HuH-7 (cell line): ENCODE data around the gene BMAL1.
A peak's percentile ranks its signal among the peaks of the same experiment; 100 is the strongest.
"Not testable (repeated sequence)": the region's sequence is repeated elsewhere in the genome, so short reads cannot be mapped to it uniquely, and the experiment has no call there.

Experiments
- DNase-seq: peaks from one replicate; pipeline ENCODE4 v3.0.0; 2011; ENCODE audit warnings: low spot score

The BMAL1 gene

DNA sequence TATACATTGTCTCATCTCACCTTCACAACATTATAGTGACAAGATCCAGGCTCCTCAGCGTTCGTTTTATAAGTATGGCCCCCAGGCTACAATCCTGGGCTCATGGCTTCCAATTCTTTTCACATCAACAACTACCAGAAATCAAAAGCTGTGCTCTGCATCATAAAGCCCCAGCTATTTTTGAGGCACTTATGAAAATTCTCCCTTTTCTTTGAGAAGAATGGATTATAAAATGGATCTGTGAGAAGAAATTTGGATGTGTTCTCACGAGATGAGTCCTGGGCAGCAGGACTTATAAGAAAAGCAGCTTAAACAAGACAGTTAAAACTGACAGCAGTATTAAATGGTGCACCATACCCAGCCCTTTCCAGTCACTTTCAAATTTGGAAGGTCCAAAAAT, 105.2 kb downstream of the BMAL1 start:
- no peak for DNase-seq

DNA sequence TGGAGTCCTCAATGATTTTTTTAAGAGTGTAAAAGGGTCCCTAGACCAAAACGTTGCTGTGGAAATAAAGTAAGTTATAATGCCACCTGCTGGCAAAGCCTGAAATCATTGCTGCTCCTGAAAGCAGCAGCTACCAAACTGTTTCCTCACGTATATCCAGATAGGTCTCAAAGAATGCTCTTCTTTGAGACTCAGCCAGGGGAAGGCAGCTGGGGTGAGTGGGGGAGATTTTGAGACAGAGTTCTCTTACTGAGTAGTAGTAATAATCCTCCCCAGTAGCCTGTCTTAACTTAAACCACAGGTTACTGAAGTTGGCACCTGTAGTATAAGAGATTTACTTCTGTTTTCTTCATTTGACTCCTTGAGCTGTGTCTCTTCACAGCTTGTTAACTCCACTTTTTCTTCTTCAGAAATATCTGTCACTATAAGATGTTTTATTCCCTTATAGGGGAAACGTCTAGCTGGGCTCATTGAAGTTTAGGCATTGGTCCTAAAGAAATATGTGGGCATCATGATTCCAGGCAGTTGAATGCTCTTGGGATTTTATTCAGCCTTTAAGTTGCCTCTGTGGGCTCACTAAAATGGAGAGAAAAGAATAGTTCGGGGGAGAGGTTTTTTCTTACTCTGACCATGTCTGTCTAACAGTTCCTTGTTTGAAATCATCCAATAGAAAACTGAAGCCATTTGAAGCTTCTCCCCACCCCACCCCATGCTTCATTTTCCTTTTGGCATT, 107.5 kb downstream of the BMAL1 start:
- peak; percentile 31 for DNase-seq

DNA sequence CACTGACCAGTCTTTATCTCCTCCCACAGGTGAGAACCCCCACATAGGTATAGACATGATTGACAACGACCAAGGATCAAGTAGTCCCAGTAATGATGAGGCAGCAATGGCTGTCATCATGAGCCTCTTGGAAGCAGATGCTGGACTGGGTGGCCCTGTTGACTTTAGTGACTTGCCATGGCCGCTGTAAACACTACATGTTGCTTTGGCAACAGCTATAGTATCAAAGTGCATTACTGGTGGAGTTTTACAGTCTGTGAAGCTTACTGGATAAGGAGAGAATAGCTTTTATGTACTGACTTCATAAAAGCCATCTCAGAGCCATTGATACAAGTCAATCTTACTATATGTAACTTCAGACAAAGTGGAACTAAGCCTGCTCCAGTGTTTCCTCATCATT, 109.0 kb downstream of the BMAL1 start:
- no peak for DNase-seq

DNA sequence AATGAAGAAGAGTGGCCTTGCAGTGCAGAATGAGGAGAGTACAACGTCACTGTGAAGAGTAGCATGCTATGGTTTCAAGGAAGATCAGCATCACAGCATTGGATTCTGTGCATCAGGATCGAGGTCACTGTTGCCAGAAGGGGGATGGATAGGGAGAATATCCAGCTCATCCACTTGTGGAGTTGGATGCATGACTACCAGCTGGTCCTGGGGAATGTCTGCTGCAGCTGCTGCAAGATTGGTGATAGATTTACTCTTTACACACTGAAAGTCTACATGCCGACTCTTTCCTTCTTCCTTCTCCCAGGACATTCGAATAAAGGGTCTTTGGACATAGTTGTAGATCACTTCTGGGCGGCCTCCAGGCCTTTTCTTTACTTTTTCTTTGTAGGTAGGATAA, 111.2 kb downstream of the BMAL1 start:
- DNase-seq = no peak

DNA sequence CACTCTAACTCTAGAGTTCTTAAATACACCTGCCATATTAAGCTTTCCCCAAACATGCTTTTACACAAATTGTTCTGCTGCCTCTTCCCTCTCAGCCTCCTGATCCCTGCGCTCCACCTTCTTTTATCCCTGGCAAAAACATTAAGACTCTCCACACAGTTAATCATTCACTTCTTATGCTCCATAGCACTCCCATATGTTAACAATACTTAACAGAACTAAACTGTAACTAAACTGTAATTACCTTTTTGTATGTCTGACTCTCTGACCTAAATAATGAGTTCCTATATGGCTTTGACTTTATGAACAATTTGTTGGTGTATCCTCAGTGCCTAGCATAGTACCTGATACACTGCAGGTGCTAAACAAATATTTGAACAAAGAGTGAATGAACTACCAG, 113.6 kb downstream of the BMAL1 start:
- DNase-seq = no peak

DNA sequence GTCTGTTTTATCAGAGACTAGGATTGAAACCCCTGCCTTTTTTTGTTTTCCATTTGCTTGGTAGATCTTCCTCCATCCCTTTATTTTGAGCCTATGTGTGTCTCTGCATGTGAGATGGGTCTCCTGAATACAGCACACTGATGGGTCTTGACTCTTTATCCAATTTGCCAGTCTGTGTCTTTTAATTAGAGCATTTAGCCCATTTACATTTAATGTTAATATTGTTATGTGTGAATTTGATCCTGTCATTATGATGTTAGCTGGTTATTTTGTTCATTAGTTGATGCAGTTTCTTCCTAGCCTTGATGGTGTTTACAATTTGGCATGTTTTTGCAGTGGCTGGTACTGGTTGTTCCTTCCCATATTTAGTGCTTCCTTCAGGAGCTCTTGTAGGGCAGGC, 120.7 kb downstream of the BMAL1 start:
- not testable (repeated sequence) for DNase-seq

DNA sequence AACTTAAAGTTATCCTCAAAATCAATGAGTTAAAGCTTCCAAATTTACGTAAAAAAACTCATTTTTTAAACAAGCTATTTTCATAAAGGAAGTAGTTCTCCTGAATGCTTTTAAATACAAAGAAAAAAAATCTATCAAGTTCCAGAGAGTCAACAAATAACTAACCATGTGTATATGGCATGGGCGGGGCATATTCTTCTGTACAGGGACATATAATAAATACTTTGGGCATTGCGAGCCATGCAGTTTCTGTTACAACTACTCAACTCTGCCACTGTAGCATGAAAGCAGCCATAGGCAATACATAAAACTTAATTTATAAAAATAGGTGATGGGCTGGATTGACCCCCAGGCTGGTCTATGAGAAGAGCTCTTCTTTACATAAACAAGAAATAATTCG, 127.6 kb downstream of the BMAL1 start:
- DNase-seq = no peak

DNA sequence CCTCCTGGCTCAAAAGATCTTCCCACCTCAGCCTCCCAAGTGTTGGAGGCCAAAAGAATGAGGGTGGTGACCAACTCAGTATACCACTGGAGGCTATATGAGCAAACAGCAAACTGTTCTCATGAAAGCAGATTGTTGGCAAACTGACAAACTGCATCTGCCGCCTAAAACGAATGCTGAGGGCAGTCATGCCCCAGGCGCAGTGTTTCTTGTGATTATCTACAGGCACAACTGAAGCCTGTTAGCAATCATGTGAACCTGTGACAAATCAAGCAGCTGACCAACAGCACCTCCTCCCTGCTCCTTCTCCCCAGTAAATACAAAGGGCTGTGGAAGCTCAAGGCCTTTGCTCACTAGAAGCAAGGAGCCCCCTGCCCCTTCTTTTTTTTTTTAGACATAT, 137.6 kb downstream of the BMAL1 start:
- no peak for DNase-seq

DNA sequence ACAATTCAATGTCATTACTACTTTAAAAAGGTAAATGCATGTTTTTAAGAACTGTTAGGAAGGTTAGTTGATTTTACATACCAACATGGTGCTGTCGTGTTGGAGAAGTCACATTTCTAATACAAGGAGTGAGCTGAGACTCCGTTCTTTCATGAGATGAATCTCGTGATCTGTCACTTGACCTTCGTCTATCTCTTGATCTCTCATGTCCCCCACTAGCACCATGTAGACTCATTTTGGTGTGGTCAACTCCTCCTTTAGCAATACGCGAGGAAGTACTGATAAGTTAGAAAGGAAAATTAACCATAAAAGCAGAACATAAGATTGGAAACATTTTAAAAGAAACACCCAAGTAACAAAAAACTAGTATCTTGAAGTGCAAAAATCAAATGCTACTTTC, 144.0 kb downstream of the BMAL1 start:
- DNase-seq = no peak

DNA sequence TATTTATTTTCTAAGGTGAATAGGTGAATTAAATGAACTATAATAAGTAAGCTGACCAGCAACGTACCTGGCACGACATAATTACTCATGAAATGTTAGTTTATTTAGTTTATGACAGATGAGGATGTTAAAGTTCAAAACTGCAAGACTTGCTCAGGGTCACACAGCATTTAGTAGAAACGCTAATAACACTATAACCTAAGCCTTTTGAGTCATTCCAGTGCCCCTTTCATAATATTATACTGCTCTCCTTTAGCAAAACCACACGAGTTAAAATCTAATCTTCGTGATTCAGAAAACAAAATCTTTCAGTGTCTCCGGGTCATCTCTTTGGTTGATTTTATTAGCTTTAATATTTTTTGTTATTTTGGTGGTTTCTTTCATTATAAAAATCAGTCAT, 145.8 kb downstream of the BMAL1 start:
- DNase-seq = no peak

DNA sequence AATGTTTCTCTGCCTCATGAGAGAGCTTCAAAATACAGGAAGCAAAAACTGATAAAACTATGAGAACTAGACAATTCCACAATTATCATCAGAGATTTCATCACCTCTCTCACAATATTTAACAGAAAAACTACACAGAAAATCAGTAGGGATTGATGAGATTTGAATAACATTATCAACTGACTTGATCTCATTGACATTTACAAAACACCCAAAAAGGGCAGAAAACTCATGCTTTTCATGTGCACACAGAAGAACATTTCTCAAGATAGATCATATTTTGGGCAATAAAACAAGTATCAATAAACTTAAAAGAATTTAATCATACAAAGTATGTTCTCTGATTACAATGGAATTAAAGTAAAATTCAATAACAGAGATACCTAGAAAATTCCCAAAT, 149.8 kb downstream of the BMAL1 start:
- no peak for DNase-seq

DNA sequence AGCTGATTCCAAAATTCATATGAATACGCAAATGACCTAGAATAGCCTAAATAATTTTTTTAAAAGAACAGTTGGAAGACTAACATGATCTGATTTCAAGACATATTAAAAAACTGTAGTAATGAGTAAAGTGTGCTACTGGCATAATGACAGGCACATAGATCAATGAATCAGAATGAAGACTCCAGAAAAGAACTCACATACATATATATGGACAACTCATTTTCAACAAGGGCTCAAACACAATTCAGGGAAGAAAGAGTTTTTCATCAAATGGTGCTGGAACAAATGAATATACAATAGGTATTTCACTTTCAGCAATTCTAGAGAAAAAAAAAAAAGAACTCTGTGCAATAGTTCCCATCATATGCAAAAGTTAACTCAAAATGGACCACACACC, 151.7 kb downstream of the BMAL1 start:
- DNase-seq = no peak

DNA sequence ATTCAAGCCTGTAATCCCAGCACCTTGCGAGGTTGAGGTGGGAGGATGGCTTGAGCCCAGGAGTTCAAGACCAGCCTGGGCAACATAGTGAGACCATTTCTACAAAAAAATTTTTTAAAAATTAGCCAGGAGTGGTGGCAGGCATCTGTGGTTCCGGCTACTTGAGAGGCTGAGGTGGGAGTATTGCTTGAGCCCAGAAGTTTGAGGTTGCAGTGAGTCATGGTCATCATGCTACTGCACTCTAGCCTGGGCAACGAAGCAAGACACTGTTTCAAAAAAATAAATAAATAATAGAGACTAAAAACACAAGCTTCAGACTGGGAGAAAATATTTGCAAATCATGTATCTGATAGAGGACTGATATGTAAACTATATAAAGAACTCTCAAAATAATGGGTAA, 152.2 kb downstream of the BMAL1 start:
- no peak for DNase-seq

DNA sequence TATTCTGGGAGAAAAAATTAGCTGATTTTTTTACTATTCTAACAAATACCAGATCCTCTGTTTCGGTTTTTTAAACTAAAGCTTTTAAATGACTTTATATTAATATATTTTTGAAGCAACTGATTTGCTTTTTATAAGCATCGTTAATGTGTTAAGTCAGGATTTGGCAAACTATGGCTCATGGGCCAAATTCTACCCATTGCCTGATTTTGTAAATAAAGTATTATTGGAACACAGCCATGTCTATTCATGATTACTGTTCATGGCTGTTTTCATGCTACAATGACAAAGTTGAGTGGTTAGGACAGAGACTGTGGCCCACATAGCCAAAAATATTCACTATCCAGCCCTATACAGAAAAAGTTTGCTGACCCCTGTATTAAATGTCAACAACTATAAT, 155.8 kb downstream of the BMAL1 start:
- no peak for DNase-seq

DNA sequence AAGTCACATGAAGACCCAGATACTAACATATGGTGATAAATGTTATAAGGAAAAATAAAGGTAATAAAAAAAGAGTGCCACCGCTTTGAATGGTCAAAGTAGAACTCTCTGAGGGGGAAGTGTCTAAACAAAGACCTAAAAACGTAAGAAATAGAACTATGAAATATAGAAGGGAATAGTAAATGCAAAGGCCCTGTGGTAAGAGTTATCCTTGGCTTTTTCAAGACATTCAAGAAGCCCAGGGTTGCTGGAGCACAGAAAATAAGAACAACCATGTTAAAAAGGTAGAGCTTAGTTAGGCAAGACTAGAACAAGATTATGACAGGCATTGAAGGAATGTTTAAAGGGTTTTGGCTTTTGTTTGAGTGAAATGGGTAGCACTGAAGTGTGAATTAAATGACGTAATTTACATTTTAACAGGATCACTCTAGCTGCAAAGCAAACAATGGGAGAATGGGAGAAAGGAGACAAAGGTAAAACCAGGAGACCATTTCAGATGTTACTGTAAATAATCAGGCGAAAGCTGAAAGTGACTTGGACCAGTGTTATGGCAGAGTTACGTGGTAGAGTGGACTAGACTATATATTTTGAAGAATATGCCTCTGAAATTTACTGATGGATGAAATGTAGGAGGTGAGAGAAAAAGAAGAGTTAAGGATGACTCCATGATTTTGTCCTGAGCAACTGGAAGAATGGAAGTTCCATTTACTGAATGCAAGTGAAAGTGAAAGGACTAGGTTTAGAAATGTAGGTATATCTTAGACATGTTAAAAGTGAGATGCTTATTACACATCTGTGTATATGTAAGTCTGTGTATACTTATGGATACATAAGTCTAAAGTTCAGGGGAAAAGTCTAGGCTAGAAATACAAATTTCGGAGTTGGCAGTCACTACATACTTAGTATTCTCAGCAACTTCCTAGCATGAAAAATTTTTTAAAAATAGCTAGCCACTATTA, 156.9 kb downstream of the BMAL1 start:
- no peak for DNase-seq

DNA sequence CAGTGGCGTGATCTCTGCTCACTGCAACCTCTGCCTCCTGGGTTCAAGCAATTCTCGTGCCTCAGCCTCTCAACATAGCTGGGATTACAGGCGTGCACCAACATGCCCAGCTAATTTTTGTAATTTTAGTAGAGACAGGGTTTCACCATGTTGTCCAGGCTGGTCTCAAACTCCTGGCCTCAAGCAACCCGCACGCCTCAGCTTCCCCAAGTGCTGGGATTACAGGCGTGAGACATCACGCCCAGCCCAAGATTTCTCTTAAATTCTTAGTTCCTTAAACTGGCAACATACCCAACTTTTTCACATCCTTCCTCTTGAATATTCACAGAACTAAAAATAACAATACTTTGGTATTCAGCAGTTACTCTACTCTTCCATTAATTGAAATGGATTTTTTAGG, 159.2 kb downstream of the BMAL1 start:
- DNase-seq = not testable (repeated sequence)
